Fibroblast of the conjunctiva (primary cell): ENCODE data around the gene WAC.

Experiments used
- DNase-seq: peaks from one replicate; pipeline ENCODE4 v3.0.0-alpha.2; 2010; ENCODE audit warnings: low read depth

The WAC gene

GRCh38 chr10:28530751-28531150, 2.2 kb upstream of the WAC start:
- no peak for DNase-seq

GRCh38 chr10:28533186-28533564, 257 bp downstream of the WAC start:
- DNase-seq, result no peak

GRCh38 chr10:28533571-28534304, 820 bp downstream of the WAC start:
- peak; percentile 8 for DNase-seq

- DNase-seq, result no peak
Measured at GRCh38 chr10:28535846-28536245, 2.9 kb downstream of the WAC start.

GRCh38 chr10:28538595-28538994, 5.7 kb downstream of the WAC start:
- DNase-seq, result no peak

- no peak for DNase-seq
Measured at GRCh38 chr10:28540145-28540544, 7.2 kb downstream of the WAC start.

GRCh38 chr10:28541717-28542365, 8.9 kb downstream of the WAC start:
- no peak for DNase-seq

GRCh38 chr10:28542728-28543127, 9.8 kb downstream of the WAC start:
- no peak for DNase-seq

GRCh38 chr10:28544058-28544457, 11.1 kb downstream of the WAC start:
- no peak for DNase-seq

GRCh38 chr10:28545967-28546644, 13.2 kb downstream of the WAC start:
- DNase-seq, result no peak

- no peak for DNase-seq
Measured at GRCh38 chr10:28548781-28549498, 16.0 kb downstream of the WAC start.

GRCh38 chr10:28551086-28551485, 18.2 kb downstream of the WAC start:
- no peak for DNase-seq

- no peak for DNase-seq
Measured at GRCh38 chr10:28552775-28553174, 19.9 kb downstream of the WAC start.

- no peak for DNase-seq
Measured at GRCh38 chr10:28554009-28554408, 21.1 kb downstream of the WAC start.

GRCh38 chr10:28554952-28555351, 22.0 kb downstream of the WAC start:
- no peak for DNase-seq

GRCh38 chr10:28555358-28555757, 22.4 kb downstream of the WAC start:
- no peak for DNase-seq

- no peak for DNase-seq
Measured at GRCh38 chr10:28556142-28556541, 23.2 kb downstream of the WAC start.

GRCh38 chr10:28558186-28558585, 25.3 kb downstream of the WAC start:
- DNase-seq, result no peak

GRCh38 chr10:28558923-28559508, 26.1 kb downstream of the WAC start:
- no peak for DNase-seq

GRCh38 chr10:28559618-28560017, 26.7 kb downstream of the WAC start:
- no peak for DNase-seq

GRCh38 chr10:28560617-28561016, 27.7 kb downstream of the WAC start:
- DNase-seq, result no peak

GRCh38 chr10:28561531-28561930, 28.6 kb downstream of the WAC start:
- DNase-seq, result no peak
